CD14-positive monocyte (primary cell): ENCODE measurements around the gene AMDHD2. TPM values are rescaled to one million over a fixed set of nuclear protein-coding genes. Genes with fewer than 3 reads are reported as not detected.

ENCODE experiments used
- DNase-seq, 3 donors: peaks; one replicate each; pipeline ENCODE4 v3.0.0-alpha.2; 2011 to 2022
- H2AFZ ChIP-seq: 2 replicates; pipeline ENCODE4 v1.6.0; 2012; ENCODE audit warnings: mild to moderate bottlenecking, low read depth, low read length, inconsistent platforms; ENCODE audit not compliant: insufficient read depth, poor library complexity, severe bottlenecking
- H3K27ac ChIP-seq, 2 donors: 1 replicate in 1 of 2; 2 replicates in 1 of 2; pipeline ENCODE4 v1.5.1; 2012 to 2013; ENCODE audit warnings: low read length in 2 of 2, control low read depth in 1 of 2, inconsistent platforms in 1 of 2, low read depth in 1 of 2, mild to moderate bottlenecking in 1 of 2
- H3K27me3 ChIP-seq, 2 donors: one replicate each; pipeline versions ENCODE4 v1.6.0 to v1.6.1; 2011 to 2013; ENCODE audit warnings: low read length in 2 of 2; ENCODE audit not compliant: control insufficient read depth in 2 of 2, insufficient read depth in 2 of 2
- H3K36me3 ChIP-seq, 2 donors: replicated peaks in 1 of 2; 1 replicate in 1 of 2; 2 replicates in 1 of 2; pipeline versions ENCODE4 v1.5.1 to v1.6.1; 2012 to 2013; ENCODE audit warnings: low read length in 2 of 2, control low read depth in 1 of 2, inconsistent platforms in 1 of 2, mild to moderate bottlenecking in 1 of 2; ENCODE audit not compliant: insufficient read depth in 2 of 2, control insufficient read depth in 1 of 2
- H3K4me1 ChIP-seq, 2 donors: 1 replicate in 1 of 2; 2 replicates in 1 of 2; pipeline versions ENCODE4 v1.5.1 to v1.6.1; 2012 to 2013; ENCODE audit warnings: low read length in 2 of 2, control low read depth in 1 of 2, inconsistent platforms in 1 of 2, mild to moderate bottlenecking in 1 of 2, moderate library complexity in 1 of 2; ENCODE audit not compliant: insufficient read depth in 2 of 2, control insufficient read depth in 1 of 2
- H3K4me2 ChIP-seq: replicated peaks from 2 replicates; pipeline ENCODE3; 2012; ENCODE audit warnings: low read length, moderate library complexity, mild to moderate bottlenecking; ENCODE audit not compliant: poor library complexity, severe bottlenecking; ENCODE audit errors: extremely low read depth
- H3K4me3 ChIP-seq, 3 experiments: fragments of 200-600 bp in 1 of 3; sonication (generic) in 1 of 3; replicated peaks in 1 of 3; 1 replicate in 2 of 3; 2 replicates in 1 of 3; pipeline ENCODE4 v1.5.1; 2011 to 2013; ENCODE audit warnings: low read length in 3 of 3, mild to moderate bottlenecking in 3 of 3, control low read depth in 2 of 3, low read depth in 2 of 3, inconsistent platforms in 1 of 3, moderate library complexity in 1 of 3
- H3K79me2 ChIP-seq: 2 replicates; pipeline ENCODE4 v1.6.0; 2012; ENCODE audit warnings: mild to moderate bottlenecking, control low read depth, inconsistent platforms, low read length, moderate library complexity; ENCODE audit not compliant: insufficient read depth
- H3K9ac ChIP-seq: 2 replicates; pipeline ENCODE4 v1.6.0; 2017; ENCODE audit warnings: low read length, mild to moderate bottlenecking; ENCODE audit not compliant: insufficient read depth, poor library complexity, severe bottlenecking
- H3K9me3 ChIP-seq, 2 donors: replicated peaks in 1 of 2; 1 replicate in 1 of 2; 2 replicates in 1 of 2; pipeline versions ENCODE4 v1.5.1 to v1.6.1; 2012 to 2013; ENCODE audit warnings: low read length in 2 of 2, control low read depth in 1 of 2; ENCODE audit not compliant: control insufficient read depth in 1 of 2, insufficient read depth in 1 of 2
- H4K20me1 ChIP-seq: 2 replicates; pipeline ENCODE4 v1.6.0; 2012; ENCODE audit warnings: mild to moderate bottlenecking, low read length, control low read depth, moderate library complexity; ENCODE audit not compliant: insufficient read depth
- H3K27ac Mint-ChIP-seq, 7 donors: one replicate each; pipeline ENCODE4 v1.8.0; 2020; ENCODE audit warnings: mild to moderate bottlenecking in 7 of 7, mixed read lengths in 7 of 7, moderate library complexity in 6 of 7, inconsistent platforms in 2 of 7
- H3K27me3 Mint-ChIP-seq, 3 donors: one replicate each; pipeline ENCODE4 v1.8.0; 2021 to 2022; ENCODE audit warnings: low read depth in 3 of 3, mild to moderate bottlenecking in 3 of 3, mixed read lengths in 3 of 3, moderate library complexity in 3 of 3, inconsistent platforms in 1 of 3
- H3K36me3 Mint-ChIP-seq, 2 donors: one replicate each; pipeline ENCODE4 v1.8.0; 2020; ENCODE audit warnings: mixed read lengths in 2 of 2, inconsistent platforms in 1 of 2, mild to moderate bottlenecking in 1 of 2
- H3K4me1 Mint-ChIP-seq: one replicate; pipeline ENCODE4 v1.8.0; 2020; ENCODE audit warnings: mild to moderate bottlenecking, mixed read lengths
- H3K4me3 Mint-ChIP-seq, 2 donors: one replicate each; pipeline ENCODE4 v1.8.0; 2020; ENCODE audit warnings: mild to moderate bottlenecking in 2 of 2, mixed read lengths in 2 of 2, moderate library complexity in 1 of 2
- H3K9me3 Mint-ChIP-seq, 7 donors: one replicate each; pipeline ENCODE4 v1.8.0; 2020 to 2022; ENCODE audit warnings: mixed read lengths in 7 of 7, mild to moderate bottlenecking in 6 of 7, moderate library complexity in 6 of 7, inconsistent platforms in 2 of 7
- WGBS: methylation state at CpG from one replicate; pipeline ENCODE4 v1.1.5; 2013; ENCODE audit warnings: missing lambda C conversion rate; ENCODE audit not compliant: insufficient coverage; 5-methylcytosine and 5-hydroxymethylcytosine counted together
- intact Hi-C, 2 donors: fragments of 100-400 bp; cut with micrococcal nuclease; formaldehyde crosslinking; loops; one replicate each; pipeline versions ENCODE4 v1.15.0 to v1.15.1; 2023
- polyA plus RNA-seq, 3 donors: library from polyadenylated mRNA; depleted of rRNA in 1 of 3; unstranded in 2 of 3; stranded (reverse) in 1 of 3; fragments of 300-500 nt in 2 of 3; fragments of >200 nt in 1 of 3; fragmentation: Illumina TruSeq in 2 of 3; gene quantifications; 1 replicate in 2 of 3; 2 replicates in 1 of 3; pipeline ENCODE4 v1.2.3, GENCODE V29; 2012 to 2021
- TF ChIP-seq, protein P1 (sequence below): fragments of 200-600 bp; IDR thresholded peaks from one replicate; pipeline ENCODE4 v1.8.0; 2022; ENCODE audit warnings: antibody characterized with exemption, mild to moderate bottlenecking

The AMDHD2 gene
- polyA plus RNA-seq, 3 donors, result 6.9 to 57.8 (median 8.4) TPM

- H3K4me3 Mint-ChIP-seq, result peak overlapping the region; percentile 61 to 70
- peak overlapping the region; percentile 29 to 73 (median 47) for H3K4me3 ChIP-seq
- peaks cover 0 to 10% of the 10 kb centered on the region in 2 donors for H3K9me3 ChIP-seq
- peak overlapping the region; percentile 51 for H3K9ac ChIP-seq
- H3K9me3 Mint-ChIP-seq, result peaks cover 0 to 9% (median under 1%) of the 10 kb centered on the region in 7 donors
- H3K27me3 ChIP-seq, result peaks cover 16 to 22% of the 10 kb centered on the region in 2 donors
- peaks cover 37% of the 10 kb centered on the region for H3K4me1 Mint-ChIP-seq
- H3K27me3 Mint-ChIP-seq, result peaks cover 19 to 27% (median 23%) of the 10 kb centered on the region in 3 donors
- H2AFZ ChIP-seq, result peak overlapping the region; percentile 52
- peak overlapping the region in 1 of 7 donors; percentile 41 for H3K27ac Mint-ChIP-seq
- WGBS, result 15% methylated on average over 53 of the region's 55 CpGs
- peaks cover 28% of the 10 kb centered on the region for H4K20me1 ChIP-seq
- H3K36me3 Mint-ChIP-seq, result peaks cover 0 to 23% of the 10 kb centered on the region in 2 donors
- peak overlapping the region in 1 of 2 donors; percentile 31 for H3K27ac ChIP-seq
- peak; percentile 32 to 47 (median 41) for DNase-seq
- intact Hi-C loops, result loop anchor here in 1 of 2 donors (1.0 to 10.0 kb wide), 2 partner anchors 13 to 51 kb away; partner anchors contain the start of gene CCNF
- peak overlapping the region; percentile 80 for H3K4me2 ChIP-seq
- peaks cover 61% of the 10 kb centered on the region for H3K79me2 ChIP-seq
- TF ChIP-seq, protein P1, sequence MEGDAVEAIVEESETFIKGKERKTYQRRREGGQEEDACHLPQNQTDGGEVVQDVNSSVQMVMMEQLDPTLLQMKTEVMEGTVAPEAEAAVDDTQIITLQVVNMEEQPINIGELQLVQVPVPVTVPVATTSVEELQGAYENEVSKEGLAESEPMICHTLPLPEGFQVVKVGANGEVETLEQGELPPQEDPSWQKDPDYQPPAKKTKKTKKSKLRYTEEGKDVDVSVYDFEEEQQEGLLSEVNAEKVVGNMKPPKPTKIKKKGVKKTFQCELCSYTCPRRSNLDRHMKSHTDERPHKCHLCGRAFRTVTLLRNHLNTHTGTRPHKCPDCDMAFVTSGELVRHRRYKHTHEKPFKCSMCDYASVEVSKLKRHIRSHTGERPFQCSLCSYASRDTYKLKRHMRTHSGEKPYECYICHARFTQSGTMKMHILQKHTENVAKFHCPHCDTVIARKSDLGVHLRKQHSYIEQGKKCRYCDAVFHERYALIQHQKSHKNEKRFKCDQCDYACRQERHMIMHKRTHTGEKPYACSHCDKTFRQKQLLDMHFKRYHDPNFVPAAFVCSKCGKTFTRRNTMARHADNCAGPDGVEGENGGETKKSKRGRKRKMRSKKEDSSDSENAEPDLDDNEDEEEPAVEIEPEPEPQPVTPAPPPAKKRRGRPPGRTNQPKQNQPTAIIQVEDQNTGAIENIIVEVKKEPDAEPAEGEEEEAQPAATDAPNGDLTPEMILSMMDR, result no peak
- H3K36me3 ChIP-seq, result no peaks in the 10 kb centered on the region
- H3K4me1 ChIP-seq, result peaks cover 18 to 62% of the 10 kb centered on the region in 2 donors
These were observed 44.5 kb upstream of the AMDHD2 start for GRCh38 chr16:2475413-2476344.

- Mint-ChIP-seq H3K4me3 (peak overlapping the region; percentile 61 to 62), H3K36me3 (peaks cover 1 to 30% of the 10 kb centered on the region in 2 donors), H3K9me3 (peaks cover 0 to 9% (median 0%) of the 10 kb centered on the region in 7 donors), H3K27me3 (peaks cover 17 to 23% (median 19%) of the 10 kb centered on the region in 3 donors), H3K4me1 (peaks cover 37% of the 10 kb centered on the region), H3K27ac (no peak overlapping the region)
- TF ChIP-seq, protein P1, result no peak
- Histone ChIP-seq H3K4me1 (peaks cover 18 to 59% of the 10 kb centered on the region in 2 donors), H3K36me3 (no peaks in the 10 kb centered on the region), H3K79me2 (peaks cover 66% of the 10 kb centered on the region), H3K9ac (no peak overlapping the region), H3K4me3 (peak overlapping the region in 1 of 3 experiments; percentile 73), H3K27ac (no peak overlapping the region), H4K20me1 (peaks cover 33% of the 10 kb centered on the region), H3K4me2 (peak overlapping the region; percentile 80), H2AFZ (no peak overlapping the region), H3K27me3 (peaks cover 14 to 18% of the 10 kb centered on the region in 2 donors), H3K9me3 (peaks cover 0 to 10% of the 10 kb centered on the region in 2 donors)
- DNase-seq, result no peak
- intact Hi-C loops, result loop anchor here in 1 of 2 donors (10.0 kb wide), 1 partner anchor 52 kb away; the partner anchor contains the start of gene CCNF
- 80% methylated on average over 1 of the region's 9 CpGs for WGBS
These were observed 43.8 kb upstream of the AMDHD2 start for GRCh38 chr16:2476345-2476720.
